K562 (cell line): ENCODE measurements around the gene SPEM1. TPM values are rescaled to one million over a fixed set of nuclear protein-coding genes. Genes with fewer than 3 reads are reported as not detected.

Source experiments
- ARID3A ChIP-seq: IDR thresholded peaks from 2 replicates; pipeline ENCODE4 v1.6.1; 2012; ENCODE audit warnings: low read depth, low read length, improper control_type of control experiment, borderline replicate concordance
- ATF4 ChIP-seq: fragments of 450-650 bp; formaldehyde crosslinking; IDR thresholded peaks from 2 replicates; pipeline ENCODE4 v1.4.0; 2022; ENCODE audit warnings: mild to moderate bottlenecking, moderate library complexity
- HDAC1 ChIP-seq, 2 experiments: fragments of 450-650 bp; IDR thresholded peaks; 2 replicates each; pipeline ENCODE4 v1.6.1; 2016 to 2017; ENCODE audit warnings: inconsistent platforms in 1 of 2, mild to moderate bottlenecking in 1 of 2, moderate library complexity in 1 of 2
- HMGN3 ChIP-seq: IDR thresholded peaks from 2 replicates; pipeline ENCODE4 v1.6.1; 2011; ENCODE audit warnings: borderline replicate concordance, low read depth, mild to moderate bottlenecking, mixed read lengths, low read length; ENCODE audit not compliant: insufficient read length; ENCODE audit errors: extremely low read depth
- ID3 ChIP-seq, 2 experiments: fragments of 250-450 bp in 1 of 2; fragments of 450-650 bp in 1 of 2; sonication (Bioruptor Pico) in 1 of 2; IDR thresholded peaks; 2 replicates each; pipeline versions ENCODE4 v1.6.1 to v1.8.0; 2016 to 2021; ENCODE audit warnings: mild to moderate bottlenecking in 2 of 2, moderate library complexity in 2 of 2, missing compliant biosample characterization in 1 of 2, missing genetic modification characterization in 1 of 2
- POLR2A ChIP-seq: fragments of 450-650 bp; conservative IDR thresholded peaks from 2 replicates; pipeline ENCODE4 v1.6.1; 2016
- TARDBP ChIP-seq: fragments of 450-650 bp; IDR thresholded peaks from 2 replicates; pipeline ENCODE4 v1.6.1; 2016
- polyA plus RNA-seq, 8 experiments: library from polyadenylated mRNA; depleted of rRNA in 4 of 8; stranded (reverse) in 5 of 8; unstranded in 3 of 8; fragments of >200 nt; fragmentation: Nextera tagmentation in 2 of 8; fragmentation: Illumina TruSeq in 1 of 8; extraction: Ambion mirVana in 2 of 8; extraction: Trizol in 1 of 8; gene quantifications; 2 replicates each; pipeline versions ENCODE4 v1.2.1 to v1.2.3, GENCODE V29; 2011 to 2014; ENCODE audit warnings: inconsistent platforms in 1 of 8, missing spikeins in 1 of 8
- total RNA-seq, 7 experiments: library from RNA; depleted of rRNA in 6 of 7; stranded (reverse); fragments of >200 nt in 6 of 7; fragmentation: Illumina TruSeq in 2 of 7; extraction: Trizol in 2 of 7; gene quantifications; 2 replicates each; pipeline versions ENCODE4 v1.2.1 to v1.2.3, GENCODE V29; 2011 to 2021; ENCODE audit warnings: low replicate concordance in 1 of 7
- TF ChIP-seq, protein P1 (sequence below): fragments of 450-650 bp; IDR thresholded peaks from 2 replicates; pipeline ENCODE4 v1.6.1; 2016; ENCODE audit warnings: mild to moderate bottlenecking, moderate library complexity

Gene SPEM1
- total and polyA plus RNA-seq, 9 of the 15 experiments (the other 6 are each of a cell fraction or from before 2014, with no cell fraction given) = not detected

DNA sequence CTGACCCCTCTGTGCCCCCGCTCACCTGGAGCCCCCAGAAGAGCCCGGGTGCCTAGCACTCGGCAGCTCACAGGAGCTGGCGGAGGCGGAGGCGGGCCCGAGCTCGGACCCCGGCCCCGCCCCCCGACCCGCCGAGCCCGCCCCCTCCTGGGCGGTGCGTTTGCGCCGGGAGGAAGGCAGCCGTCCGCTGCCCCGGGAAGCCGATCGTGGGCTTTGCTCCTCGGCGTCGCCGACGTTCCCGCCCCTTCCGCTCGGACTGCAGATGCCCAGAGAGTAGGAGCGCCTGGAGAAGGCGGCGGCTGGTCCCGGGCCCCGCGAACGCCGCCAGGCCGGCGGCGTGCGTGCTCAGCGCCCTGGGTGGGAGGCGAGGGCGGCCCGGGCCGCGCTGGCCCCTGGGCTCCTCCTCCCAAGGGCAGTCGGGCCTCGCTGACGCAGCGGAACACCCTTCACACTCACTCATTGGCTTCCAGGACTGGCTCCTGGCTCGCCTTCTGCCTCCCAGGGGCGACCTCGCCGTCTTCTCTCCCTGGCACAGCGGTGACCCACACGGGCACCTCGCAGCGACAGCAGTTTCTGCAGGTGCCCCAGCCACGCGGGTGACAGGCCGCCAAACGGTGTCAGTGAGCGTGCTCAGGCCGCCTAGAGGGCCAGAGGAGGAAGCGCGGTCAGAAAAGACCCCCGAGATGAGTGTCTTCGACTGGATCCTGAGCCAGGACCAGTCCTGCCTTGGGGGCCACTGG lies 25.5 kb upstream of the SPEM1 start, which contains the start of gene PLSCR3 (continued):
- TF ChIP-seq ARID3A (no peak), ID3 (CRISPR knock-in tag; IDR thresholded peaks at IDR 0.05) (no peak), ID3 (tag; IDR thresholded peaks at IDR 0.05) (peak; percentile 74), HMGN3 (peak; percentile 52), ATF4 (CRISPR knock-in tag) (no peak), HDAC1 (IDR thresholded peaks at IDR 0.05) (peak in 1 of 2 experiments; percentile 69; a peak in 2 of 4 replicates), TARDBP (no peak), POLR2A (peak; percentile 66; the same call in 1 of the 2 replicates)
- TF ChIP-seq, protein P1, sequence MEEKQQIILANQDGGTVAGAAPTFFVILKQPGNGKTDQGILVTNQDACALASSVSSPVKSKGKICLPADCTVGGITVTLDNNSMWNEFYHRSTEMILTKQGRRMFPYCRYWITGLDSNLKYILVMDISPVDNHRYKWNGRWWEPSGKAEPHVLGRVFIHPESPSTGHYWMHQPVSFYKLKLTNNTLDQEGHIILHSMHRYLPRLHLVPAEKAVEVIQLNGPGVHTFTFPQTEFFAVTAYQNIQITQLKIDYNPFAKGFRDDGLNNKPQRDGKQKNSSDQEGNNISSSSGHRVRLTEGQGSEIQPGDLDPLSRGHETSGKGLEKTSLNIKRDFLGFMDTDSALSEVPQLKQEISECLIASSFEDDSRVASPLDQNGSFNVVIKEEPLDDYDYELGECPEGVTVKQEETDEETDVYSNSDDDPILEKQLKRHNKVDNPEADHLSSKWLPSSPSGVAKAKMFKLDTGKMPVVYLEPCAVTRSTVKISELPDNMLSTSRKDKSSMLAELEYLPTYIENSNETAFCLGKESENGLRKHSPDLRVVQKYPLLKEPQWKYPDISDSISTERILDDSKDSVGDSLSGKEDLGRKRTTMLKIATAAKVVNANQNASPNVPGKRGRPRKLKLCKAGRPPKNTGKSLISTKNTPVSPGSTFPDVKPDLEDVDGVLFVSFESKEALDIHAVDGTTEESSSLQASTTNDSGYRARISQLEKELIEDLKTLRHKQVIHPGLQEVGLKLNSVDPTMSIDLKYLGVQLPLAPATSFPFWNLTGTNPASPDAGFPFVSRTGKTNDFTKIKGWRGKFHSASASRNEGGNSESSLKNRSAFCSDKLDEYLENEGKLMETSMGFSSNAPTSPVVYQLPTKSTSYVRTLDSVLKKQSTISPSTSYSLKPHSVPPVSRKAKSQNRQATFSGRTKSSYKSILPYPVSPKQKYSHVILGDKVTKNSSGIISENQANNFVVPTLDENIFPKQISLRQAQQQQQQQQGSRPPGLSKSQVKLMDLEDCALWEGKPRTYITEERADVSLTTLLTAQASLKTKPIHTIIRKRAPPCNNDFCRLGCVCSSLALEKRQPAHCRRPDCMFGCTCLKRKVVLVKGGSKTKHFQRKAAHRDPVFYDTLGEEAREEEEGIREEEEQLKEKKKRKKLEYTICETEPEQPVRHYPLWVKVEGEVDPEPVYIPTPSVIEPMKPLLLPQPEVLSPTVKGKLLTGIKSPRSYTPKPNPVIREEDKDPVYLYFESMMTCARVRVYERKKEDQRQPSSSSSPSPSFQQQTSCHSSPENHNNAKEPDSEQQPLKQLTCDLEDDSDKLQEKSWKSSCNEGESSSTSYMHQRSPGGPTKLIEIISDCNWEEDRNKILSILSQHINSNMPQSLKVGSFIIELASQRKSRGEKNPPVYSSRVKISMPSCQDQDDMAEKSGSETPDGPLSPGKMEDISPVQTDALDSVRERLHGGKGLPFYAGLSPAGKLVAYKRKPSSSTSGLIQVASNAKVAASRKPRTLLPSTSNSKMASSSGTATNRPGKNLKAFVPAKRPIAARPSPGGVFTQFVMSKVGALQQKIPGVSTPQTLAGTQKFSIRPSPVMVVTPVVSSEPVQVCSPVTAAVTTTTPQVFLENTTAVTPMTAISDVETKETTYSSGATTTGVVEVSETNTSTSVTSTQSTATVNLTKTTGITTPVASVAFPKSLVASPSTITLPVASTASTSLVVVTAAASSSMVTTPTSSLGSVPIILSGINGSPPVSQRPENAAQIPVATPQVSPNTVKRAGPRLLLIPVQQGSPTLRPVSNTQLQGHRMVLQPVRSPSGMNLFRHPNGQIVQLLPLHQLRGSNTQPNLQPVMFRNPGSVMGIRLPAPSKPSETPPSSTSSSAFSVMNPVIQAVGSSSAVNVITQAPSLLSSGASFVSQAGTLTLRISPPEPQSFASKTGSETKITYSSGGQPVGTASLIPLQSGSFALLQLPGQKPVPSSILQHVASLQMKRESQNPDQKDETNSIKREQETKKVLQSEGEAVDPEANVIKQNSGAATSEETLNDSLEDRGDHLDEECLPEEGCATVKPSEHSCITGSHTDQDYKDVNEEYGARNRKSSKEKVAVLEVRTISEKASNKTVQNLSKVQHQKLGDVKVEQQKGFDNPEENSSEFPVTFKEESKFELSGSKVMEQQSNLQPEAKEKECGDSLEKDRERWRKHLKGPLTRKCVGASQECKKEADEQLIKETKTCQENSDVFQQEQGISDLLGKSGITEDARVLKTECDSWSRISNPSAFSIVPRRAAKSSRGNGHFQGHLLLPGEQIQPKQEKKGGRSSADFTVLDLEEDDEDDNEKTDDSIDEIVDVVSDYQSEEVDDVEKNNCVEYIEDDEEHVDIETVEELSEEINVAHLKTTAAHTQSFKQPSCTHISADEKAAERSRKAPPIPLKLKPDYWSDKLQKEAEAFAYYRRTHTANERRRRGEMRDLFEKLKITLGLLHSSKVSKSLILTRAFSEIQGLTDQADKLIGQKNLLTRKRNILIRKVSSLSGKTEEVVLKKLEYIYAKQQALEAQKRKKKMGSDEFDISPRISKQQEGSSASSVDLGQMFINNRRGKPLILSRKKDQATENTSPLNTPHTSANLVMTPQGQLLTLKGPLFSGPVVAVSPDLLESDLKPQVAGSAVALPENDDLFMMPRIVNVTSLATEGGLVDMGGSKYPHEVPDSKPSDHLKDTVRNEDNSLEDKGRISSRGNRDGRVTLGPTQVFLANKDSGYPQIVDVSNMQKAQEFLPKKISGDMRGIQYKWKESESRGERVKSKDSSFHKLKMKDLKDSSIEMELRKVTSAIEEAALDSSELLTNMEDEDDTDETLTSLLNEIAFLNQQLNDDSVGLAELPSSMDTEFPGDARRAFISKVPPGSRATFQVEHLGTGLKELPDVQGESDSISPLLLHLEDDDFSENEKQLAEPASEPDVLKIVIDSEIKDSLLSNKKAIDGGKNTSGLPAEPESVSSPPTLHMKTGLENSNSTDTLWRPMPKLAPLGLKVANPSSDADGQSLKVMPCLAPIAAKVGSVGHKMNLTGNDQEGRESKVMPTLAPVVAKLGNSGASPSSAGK = peak; percentile 96
